Activated T-cell treated with anti-CD3 and anti-CD28 coated beads, Interleukin-2, amount 50 U/mL, for 4 hours (primary cell): ENCODE data around the gene MBNL2. TPM values are rescaled to one million over a fixed set of nuclear protein-coding genes. Genes with fewer than 3 reads are reported as not detected.

Source experiments
- ATAC-seq, 2 donors: fragments of 200-7000 bp; cut with Tn5 transposase; one replicate each; pipeline ENCODE4 v1.10.0; 2021
- DNase-seq: peaks from one replicate; pipeline ENCODE4 v3.0.0-alpha.2; 2020
- H3K27me3 Mint-ChIP-seq: one replicate; pipeline ENCODE4 v1.8.0; 2021; ENCODE audit warnings: low read depth, mixed read lengths
- H3K36me3 Mint-ChIP-seq: one replicate; pipeline ENCODE4 v1.8.0; 2022; ENCODE audit warnings: mixed read lengths; ENCODE audit not compliant: insufficient read depth
- H3K4me1 Mint-ChIP-seq: one replicate; pipeline ENCODE4 v1.8.0; 2021; ENCODE audit warnings: low read depth, mixed read lengths
- H3K4me3 Mint-ChIP-seq: one replicate; pipeline ENCODE4 v1.8.0; 2021; ENCODE audit warnings: mild to moderate bottlenecking, moderate library complexity, mixed read lengths
- H3K9me3 Mint-ChIP-seq: one replicate; pipeline ENCODE4 v1.8.0; 2021; ENCODE audit warnings: mixed read lengths
- total RNA-seq, 3 donors: library from RNA; stranded (reverse); gene quantifications; one replicate each; pipeline ENCODE4 v1.2.1, GENCODE V29; 2021

The MBNL2 gene
- total RNA-seq, 3 donors from 2014 or later: 10.3 to 11.7 (median 11.4) TPM

DNA sequence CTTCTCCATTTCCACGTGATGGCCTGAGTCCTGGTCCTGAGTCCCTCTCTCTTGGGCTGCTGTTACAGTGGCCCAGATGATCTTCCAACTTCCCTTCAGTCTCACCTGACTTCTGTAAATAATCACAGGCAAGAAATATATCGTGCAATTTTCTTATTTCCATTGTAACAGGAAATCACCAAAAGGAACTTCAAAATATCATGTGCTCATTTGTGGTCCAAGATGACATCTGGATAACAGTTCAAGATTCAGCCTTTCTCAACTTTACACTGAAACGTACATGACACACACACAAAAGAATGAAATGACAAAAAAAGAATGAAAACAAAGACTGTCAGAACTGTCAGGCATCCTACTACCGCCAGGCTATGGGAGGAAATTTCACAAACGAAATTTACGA, 189.9 kb downstream of the MBNL2 start:
- Mint-ChIP-seq H3K4me1 (no peaks in the 10 kb centered on the region), H3K27me3 (peaks cover 19% of the 10 kb centered on the region), H3K36me3 (no peaks in the 10 kb centered on the region), H3K4me3 (no peak overlapping the region), H3K9me3 (no peaks in the 10 kb centered on the region)
- ATAC-seq: no peak
- no peak for DNase-seq

DNA sequence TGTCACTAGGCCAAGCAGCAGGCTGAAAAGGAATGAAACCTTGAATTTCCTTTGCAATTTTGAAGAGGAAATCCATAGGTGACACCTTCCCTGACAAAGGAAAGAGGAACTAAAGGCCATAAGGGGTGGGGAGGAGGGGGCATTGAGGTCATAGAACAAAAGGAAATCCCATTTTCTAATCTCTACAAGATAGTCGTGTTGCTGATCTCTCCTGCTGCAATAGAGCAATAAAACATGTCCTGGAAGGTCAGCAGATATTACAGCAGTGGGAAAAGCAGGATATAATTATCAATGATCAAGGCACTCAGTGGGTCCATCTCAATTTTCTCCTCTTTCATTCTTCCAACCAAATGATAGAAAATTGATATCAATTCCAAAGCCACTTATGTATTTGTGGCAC, 191.6 kb downstream of the MBNL2 start:
- ATAC-seq (no peak), DNase-seq (no peak)
- peaks cover 14% of the 10 kb centered on the region for H3K27me3 Mint-ChIP-seq
- no peaks in the 10 kb centered on the region for H3K36me3 Mint-ChIP-seq
- H3K9me3 Mint-ChIP-seq: no peaks in the 10 kb centered on the region
- no peaks in the 10 kb centered on the region for H3K4me1 Mint-ChIP-seq
- H3K4me3 Mint-ChIP-seq: no peak overlapping the region

DNA sequence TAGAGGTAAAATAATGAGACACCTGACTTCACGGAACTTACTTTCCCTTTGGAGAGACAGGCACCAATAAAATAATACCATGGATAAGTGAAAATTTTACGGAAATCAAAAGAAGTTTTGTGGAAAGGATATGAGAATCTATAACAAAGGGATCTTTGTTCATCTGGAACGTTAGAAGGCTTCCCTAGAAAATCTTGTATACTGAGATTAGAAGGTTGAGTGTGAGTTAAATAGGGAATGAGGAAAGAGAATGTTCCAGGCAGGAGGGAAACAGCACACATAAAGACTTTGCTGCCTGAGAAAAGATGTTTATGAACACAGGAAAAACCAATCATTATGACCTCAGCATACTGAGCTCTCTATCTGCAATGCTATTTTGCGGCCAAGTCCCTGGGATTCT, 192.3 kb downstream of the MBNL2 start:
- no peak for DNase-seq
- Mint-ChIP-seq H3K27me3 (peaks cover 8% of the 10 kb centered on the region), H3K9me3 (no peaks in the 10 kb centered on the region)

DNA sequence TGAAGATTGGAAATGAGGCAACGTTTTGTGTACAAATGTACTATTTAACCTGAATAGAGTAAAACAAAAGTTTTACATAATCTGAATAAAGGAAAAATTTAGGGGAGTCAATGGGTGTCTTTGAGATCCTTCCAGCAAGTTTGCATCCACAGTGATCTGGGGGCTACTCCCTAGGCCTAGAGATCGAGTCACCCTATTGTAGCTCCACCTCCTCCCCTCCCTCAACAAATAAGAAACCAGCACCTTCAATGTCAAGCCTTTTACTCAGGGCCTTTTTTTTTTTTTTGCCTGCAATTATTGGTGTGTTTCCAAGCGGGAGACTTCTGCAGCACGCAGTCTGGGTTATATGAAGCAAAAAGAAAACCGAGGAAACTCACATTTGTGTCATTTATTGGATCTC, 195.6 kb downstream of the MBNL2 start:
- no peaks in the 10 kb centered on the region for H3K4me1 Mint-ChIP-seq
- no peak for DNase-seq
- no peaks in the 10 kb centered on the region for H3K9me3 Mint-ChIP-seq
- H3K27me3 Mint-ChIP-seq: peaks cover 8% of the 10 kb centered on the region
- H3K4me3 Mint-ChIP-seq: no peak overlapping the region
- no peaks in the 10 kb centered on the region for H3K36me3 Mint-ChIP-seq
- ATAC-seq: no peak

More for the DNA sequence above, 192.3 kb downstream of the MBNL2 start:
- no peak overlapping the region for H3K4me3 Mint-ChIP-seq
- no peaks in the 10 kb centered on the region for H3K4me1 Mint-ChIP-seq
- no peak for ATAC-seq
- no peaks in the 10 kb centered on the region for H3K36me3 Mint-ChIP-seq

DNA sequence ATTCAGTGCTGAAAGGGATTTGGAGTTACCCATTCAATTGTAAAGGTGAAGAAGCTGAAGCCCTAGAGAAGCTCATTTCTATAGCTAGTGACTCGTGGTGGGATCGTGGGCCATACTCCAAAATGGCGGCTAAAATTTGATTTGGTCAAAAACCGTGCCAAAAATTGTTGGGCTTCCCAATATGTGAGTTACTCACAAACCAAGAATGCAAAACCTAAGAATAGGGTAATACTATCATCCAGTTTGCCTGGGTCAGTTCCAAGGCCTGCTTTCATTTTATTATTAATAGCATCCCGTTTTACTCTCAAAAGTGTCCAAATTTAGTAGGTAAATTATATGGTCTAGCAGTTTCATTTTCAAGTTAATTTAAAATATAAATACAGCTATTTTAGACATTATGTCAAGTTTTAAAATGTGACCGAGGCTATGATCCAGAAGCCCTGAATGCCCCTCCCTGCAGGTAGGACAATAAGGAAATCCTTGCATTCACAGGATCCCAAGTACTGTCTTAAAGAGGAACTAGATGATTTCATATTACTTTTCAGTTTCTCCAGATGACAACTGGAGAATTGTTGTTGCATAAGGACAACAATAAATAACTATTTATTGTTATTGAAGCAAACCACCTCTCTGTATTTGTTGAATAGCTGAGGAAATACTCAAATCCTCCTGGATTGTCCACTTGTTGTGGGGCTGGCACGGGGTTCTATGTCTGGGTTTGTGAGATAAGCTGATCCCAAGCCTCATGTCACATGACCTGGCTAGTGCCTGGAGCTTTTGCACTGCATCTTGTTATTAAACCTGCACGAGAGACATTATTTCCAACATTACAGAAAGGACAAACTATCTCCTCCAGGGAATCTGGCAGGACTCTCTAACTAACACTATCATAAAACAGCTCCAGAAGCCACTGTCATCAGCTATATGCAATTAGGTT, 200.3 kb downstream of the MBNL2 start:
- no peak for DNase-seq
- Mint-ChIP-seq H3K36me3 (no peaks in the 10 kb centered on the region), H3K9me3 (no peaks in the 10 kb centered on the region), H3K4me1 (no peaks in the 10 kb centered on the region), H3K4me3 (no peak overlapping the region), H3K27me3 (peaks cover 6% of the 10 kb centered on the region)
- ATAC-seq: no peak

DNA sequence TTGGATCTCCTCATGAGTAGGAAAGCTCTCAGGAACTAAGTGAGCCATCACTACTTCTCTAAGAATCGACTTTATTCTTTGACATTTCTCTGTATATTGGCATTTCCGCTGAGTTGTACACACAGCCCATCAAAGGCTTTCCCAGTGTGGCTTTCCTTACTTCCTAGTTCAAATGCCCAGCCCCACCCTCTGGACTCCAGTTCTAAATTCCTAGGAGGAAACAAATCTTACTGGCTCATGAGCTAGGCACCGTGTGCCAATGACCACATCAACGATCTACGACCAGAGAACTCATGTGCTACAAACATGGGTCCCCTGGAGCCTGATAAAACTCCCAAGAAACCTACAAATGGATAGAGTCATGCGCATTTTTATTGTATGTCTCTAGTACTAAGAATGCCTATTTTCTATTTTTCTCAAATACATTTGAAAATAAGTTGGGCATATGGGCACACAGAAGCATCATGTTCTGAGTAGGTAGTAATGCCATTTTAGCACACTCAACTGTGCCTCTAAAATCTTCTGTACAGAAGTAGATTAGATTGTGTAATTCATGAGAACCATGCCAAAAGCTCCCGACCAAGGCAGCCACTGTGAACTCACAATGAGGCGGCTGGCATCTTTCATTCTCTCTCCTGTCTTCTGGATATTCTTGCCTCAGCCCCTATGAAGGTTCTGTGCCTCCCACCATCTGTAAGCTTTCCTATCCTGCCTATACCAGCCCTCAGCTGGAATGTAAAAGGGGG, 201.3 kb downstream of the MBNL2 start:
- Mint-ChIP-seq H3K27me3 (peaks cover 6% of the 10 kb centered on the region), H3K36me3 (no peaks in the 10 kb centered on the region), H3K4me3 (no peak overlapping the region), H3K4me1 (no peaks in the 10 kb centered on the region), H3K9me3 (no peaks in the 10 kb centered on the region)
- no peak for ATAC-seq
- no peak for DNase-seq

DNA sequence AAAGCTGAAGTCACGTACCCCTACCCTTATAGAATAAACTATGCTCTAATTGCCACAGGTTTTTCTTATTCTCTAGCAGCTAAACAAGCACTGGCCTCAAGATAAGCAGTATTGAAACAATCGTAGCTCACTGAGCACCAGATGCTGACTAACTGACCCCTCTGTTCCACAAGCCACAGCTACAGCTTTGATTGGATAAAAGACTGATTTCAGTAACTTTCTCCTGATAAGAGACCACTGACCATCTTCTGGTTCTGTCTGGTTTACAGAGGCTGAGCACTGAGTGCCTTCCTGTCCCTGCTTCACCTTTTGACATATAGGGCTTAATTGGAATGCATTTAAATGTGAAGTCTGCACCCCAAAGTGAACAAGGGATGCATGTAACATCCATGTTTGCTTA, 203.5 kb downstream of the MBNL2 start:
- Mint-ChIP-seq H3K36me3 (no peaks in the 10 kb centered on the region), H3K4me3 (no peak overlapping the region), H3K9me3 (no peaks in the 10 kb centered on the region), H3K27me3 (peaks cover 6% of the 10 kb centered on the region), H3K4me1 (no peaks in the 10 kb centered on the region)
- DNase-seq (no peak), ATAC-seq (no peak)

DNA sequence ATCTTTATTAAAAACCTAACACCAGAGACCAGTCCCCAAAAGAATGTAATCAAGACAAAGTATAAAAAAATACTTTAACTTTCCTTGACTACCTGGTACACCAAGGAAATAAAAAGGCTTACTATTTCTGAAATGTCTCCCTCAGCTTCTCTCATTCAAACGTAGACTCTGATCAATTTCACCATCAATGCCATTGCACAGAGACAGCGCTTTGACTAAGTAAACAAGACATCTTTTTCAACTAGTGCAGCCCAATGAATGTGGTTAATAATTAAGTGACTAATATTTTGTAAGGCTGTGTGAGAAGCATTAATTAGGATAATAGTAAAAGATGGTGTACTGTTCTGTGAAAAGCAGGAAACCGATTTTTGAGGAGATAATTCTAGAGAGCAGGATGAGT, 204.6 kb downstream of the MBNL2 start:
- no peaks in the 10 kb centered on the region for H3K9me3 Mint-ChIP-seq
- no peak for DNase-seq
- no peaks in the 10 kb centered on the region for H3K36me3 Mint-ChIP-seq
- ATAC-seq: no peak
- H3K4me3 Mint-ChIP-seq: no peak overlapping the region
- H3K4me1 Mint-ChIP-seq: peaks cover 2% of the 10 kb centered on the region
- peaks cover 8% of the 10 kb centered on the region for H3K27me3 Mint-ChIP-seq

DNA sequence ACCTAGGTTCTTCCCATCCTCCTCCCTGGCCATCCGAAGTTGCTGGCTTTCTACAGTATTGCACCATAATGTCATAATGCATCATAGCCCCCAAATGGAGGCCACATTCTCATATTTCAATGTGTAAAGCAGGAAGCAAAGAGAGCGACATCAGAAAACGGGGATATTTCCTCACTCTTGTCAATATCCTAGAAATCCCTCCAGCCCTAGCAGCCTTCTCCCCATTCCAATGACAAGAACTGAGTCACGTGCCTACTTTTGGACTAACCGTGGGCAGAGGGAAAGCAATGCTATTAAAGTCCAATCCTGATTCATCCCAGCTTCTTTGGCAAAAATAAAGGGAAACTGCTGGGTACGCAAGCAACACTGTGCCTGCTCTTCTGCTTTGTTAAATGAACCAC, 207.5 kb downstream of the MBNL2 start:
- ATAC-seq (no peak), DNase-seq (no peak)
- peaks cover 6% of the 10 kb centered on the region for H3K27me3 Mint-ChIP-seq
- no peaks in the 10 kb centered on the region for H3K9me3 Mint-ChIP-seq
- H3K4me3 Mint-ChIP-seq: no peak overlapping the region
- no peaks in the 10 kb centered on the region for H3K36me3 Mint-ChIP-seq
- peaks cover 11% of the 10 kb centered on the region for H3K4me1 Mint-ChIP-seq

DNA sequence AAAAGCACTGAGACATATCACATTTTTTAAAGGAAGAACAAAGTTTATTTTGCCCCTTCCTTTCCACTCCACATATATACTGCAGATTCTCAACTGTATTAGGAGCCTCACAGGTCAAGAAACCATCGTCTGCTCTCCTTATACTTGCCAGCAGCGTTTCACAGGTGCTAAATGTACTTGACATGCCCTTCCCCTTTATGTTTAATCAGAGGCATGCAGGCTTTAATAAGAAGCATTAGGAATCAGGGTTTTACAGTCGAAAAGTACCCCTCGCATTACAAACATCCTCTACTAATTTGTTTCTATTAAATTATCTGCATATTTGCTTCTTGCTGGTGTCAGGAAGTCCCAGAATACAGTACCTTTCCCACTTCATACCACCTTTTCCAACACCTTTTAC, 208.2 kb downstream of the MBNL2 start:
- Mint-ChIP-seq H3K36me3 (no peaks in the 10 kb centered on the region), H3K4me3 (no peak overlapping the region), H3K4me1 (peaks cover 17% of the 10 kb centered on the region), H3K27me3 (peaks cover 4% of the 10 kb centered on the region), H3K9me3 (no peaks in the 10 kb centered on the region)
- DNase-seq: no peak
- no peak for ATAC-seq

DNA sequence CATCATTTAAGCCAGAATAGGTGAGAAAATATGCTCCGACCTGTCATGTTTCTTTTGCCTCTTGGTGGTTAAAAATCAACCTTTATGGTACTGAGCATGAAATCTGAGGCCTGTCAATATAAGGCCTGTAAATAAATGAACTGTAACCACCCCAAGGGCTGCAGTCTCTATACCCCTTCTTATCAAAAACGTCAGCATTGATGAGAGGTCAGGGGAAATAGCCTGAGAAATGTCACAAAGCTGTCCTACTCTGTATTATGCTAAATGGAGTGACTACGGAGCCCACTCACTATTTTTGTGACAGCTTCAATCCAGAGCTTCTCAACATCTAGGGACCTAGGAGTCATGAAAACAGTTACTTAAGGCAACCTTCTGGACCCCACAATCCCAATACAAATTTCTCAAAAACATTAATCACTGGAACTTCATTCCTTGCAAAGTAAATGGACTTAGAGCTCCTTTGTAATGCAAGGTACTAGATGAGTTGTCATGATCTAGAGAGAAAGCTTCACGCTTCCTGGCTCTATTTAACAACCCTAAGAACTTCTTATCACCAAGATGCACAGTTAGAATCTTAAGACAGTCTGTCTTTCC, 209.1 kb downstream of the MBNL2 start:
- Mint-ChIP-seq H3K9me3 (no peaks in the 10 kb centered on the region), H3K4me1 (peaks cover 25% of the 10 kb centered on the region), H3K27me3 (peaks cover 4% of the 10 kb centered on the region), H3K36me3 (no peaks in the 10 kb centered on the region), H3K4me3 (peak overlapping the region; percentile 90)
- DNase-seq: no peak
- no peak for ATAC-seq

DNA sequence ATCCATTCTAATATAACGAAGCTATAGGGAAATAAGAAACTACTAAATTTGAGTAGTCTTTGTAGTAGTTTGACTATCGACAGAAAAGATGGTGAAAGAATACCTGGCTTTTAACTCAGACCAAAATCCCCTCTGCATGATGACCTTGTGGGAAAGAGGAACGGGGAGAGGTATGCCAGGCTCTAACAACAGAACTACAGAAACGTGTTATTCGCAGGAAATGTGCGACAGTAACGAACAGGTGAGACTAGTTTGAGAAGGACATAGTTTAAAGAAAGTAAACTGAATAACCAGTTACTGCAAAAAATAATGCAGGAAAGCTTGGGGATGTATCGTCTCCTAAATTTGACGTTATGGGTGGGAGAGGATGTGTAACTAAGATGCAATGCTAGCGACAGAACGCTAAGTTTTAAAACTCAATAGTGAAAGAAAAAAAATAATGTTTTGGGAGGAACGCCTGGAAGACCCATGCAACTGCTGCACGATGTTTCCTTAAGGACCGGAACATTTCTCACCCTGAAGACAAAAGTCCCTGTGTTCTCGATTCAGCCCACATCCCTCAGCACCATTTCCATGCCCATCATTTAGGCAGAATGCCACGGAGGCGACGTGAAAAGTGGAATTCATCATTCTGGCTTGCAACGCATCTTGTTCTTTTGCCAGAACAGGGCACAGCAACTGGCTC, 210.2 kb downstream of the MBNL2 start:
- Mint-ChIP-seq H3K9me3 (no peaks in the 10 kb centered on the region), H3K27me3 (peaks cover 3% of the 10 kb centered on the region), H3K36me3 (no peaks in the 10 kb centered on the region), H3K4me3 (peak overlapping the region; percentile 90), H3K4me1 (peaks cover 31% of the 10 kb centered on the region)
- DNase-seq: no peak
- ATAC-seq: no peak

DNA sequence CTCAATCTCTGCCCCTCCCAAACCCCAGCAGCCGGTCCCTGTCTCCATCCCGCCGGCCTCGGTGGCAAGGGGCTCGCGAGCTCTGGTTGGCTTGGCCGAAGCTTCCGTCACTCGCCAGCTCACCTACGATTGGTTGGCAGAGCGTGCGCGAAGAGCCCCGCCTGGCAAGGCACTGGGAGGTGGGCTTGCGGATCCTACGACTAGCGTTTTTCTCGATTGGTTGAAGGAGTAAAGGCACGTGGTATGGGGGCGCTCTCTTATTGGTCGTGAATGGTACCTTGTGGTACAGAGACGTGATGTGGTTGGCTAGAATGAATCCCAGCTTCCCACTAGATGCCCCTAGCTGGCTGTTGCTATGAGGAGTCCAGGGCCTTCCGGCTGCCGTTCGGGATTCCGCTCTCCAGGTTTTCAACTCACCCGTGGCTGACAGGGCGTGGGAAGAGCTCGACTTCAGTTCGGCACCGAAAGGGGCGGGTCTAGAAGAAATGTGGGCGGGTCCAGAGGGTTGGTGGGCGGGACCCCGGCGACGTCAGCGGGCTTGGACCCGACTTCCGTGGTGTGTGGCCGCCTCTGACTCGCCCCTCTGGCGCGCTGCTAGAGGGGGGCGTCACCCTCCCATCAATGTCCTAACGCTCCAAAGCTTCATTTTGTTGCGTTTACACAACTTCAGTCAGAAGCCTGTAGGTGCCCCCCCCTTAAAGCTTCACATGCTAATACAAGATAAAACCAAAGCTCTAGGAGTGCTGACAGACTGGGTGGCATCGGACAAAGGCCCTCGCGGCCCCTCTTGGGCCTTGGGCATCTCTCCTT, 211.0 kb downstream of the MBNL2 start:
- Mint-ChIP-seq H3K4me1 (peaks cover 31% of the 10 kb centered on the region), H3K9me3 (no peaks in the 10 kb centered on the region), H3K36me3 (no peaks in the 10 kb centered on the region), H3K27me3 (peaks cover 3% of the 10 kb centered on the region), H3K4me3 (peak overlapping the region; percentile 90)
- DNase-seq: peak; percentile 97
- peak; percentile 81 to 82 for ATAC-seq
